A549 (cell line): ENCODE results near the gene RABEPK.

Source experiments
- BCL3 ChIP-seq: fragments of >200 bp; sonication (Bioruptor Twin); formaldehyde crosslinking; IDR thresholded peaks from 3 replicates; pipeline ENCODE4 v1.6.1; 2016
- CBX2 ChIP-seq: fragments of 200-600 bp; sonication (generic); IDR thresholded peaks from 2 replicates; pipeline ENCODE4 v1.6.1; 2016; ENCODE audit warnings: low read depth, mild to moderate bottlenecking, borderline replicate concordance
- CEBPB ChIP-seq, 2 experiments: fragments of >200 bp in 1 of 2; sonication (Bioruptor Twin) in 1 of 2; formaldehyde crosslinking in 1 of 2; IDR thresholded peaks; 2 replicates each; pipeline ENCODE4 v1.6.1; 2012 to 2016
- CTCF ChIP-seq: fragments of >200 bp; sonication (Bioruptor Twin); formaldehyde crosslinking; IDR thresholded peaks from 3 replicates; pipeline ENCODE4 v1.5.1; 2016
- E2F6 ChIP-seq: IDR thresholded peaks from 2 replicates; pipeline ENCODE4 v1.6.1; 2012; ENCODE audit warnings: low read depth, borderline replicate concordance
- MAX ChIP-seq: IDR thresholded peaks from 2 replicates; pipeline ENCODE4 v1.6.1; 2012
- POLR2A ChIP-seq: IDR thresholded peaks from 2 replicates; pipeline ENCODE4 v1.6.1; 2012; ENCODE audit warnings: mild to moderate bottlenecking, low read length
- RNF2 ChIP-seq: fragments of 200-600 bp; sonication (generic); IDR thresholded peaks from 2 replicates; pipeline ENCODE4 v1.6.1; 2016; ENCODE audit warnings: low read depth, mild to moderate bottlenecking, antibody characterized with exemption, moderate library complexity, borderline replicate concordance
- TFCP2L1 ChIP-seq: fragments of 250-450 bp; sonication (Bioruptor Pico); IDR thresholded peaks from 2 replicates; pipeline ENCODE4 v1.5.0; 2021; ENCODE audit warnings: mild to moderate bottlenecking
- ZNF302 ChIP-seq: fragments of 250-450 bp; sonication (Bioruptor Pico); IDR thresholded peaks from 2 replicates; pipeline ENCODE4 v1.9.0; 2021; ENCODE audit warnings: inconsistent platforms, mild to moderate bottlenecking, moderate library complexity
- ZSCAN20 ChIP-seq: fragments of 250-450 bp; sonication (Bioruptor Pico); IDR thresholded peaks from 2 replicates; pipeline ENCODE4 v1.8.0; 2022; ENCODE audit warnings: mild to moderate bottlenecking, moderate library complexity

GRCh38 chr9:125202846-125203618 is 2.7 kb downstream of the RABEPK start:
- TF ChIP-seq CTCF (no peak), CEBPB (IDR thresholded peaks at IDR 0.05) (no peak), E2F6 (no peak), TFCP2L1 (CRISPR knock-in tag) (no peak), ZNF302 (CRISPR knock-in tag) (no peak), BCL3 (no peak), MAX (no peak), RNF2 (no peak), ZSCAN20 (no peak), CBX2 (no peak), POLR2A (no peak)
